Glutamatergic neuron (in vitro differentiated cells): ENCODE measurements around the gene UROD. TPM values are rescaled to one million over a fixed set of nuclear protein-coding genes. Genes with fewer than 3 reads are reported as not detected.
"Not testable (repeated sequence)": the region's sequence is repeated elsewhere in the genome, so short reads cannot be mapped to it uniquely, and the experiment has no call there.

Experiments
- DNase-seq: peaks from one replicate; pipeline ENCODE4 v3.0.0; 2022
- H3K27ac Mint-ChIP-seq: one replicate; pipeline ENCODE4 v1.8.0; 2020; ENCODE audit warnings: mild to moderate bottlenecking, mixed read lengths, inconsistent platforms; ENCODE audit not compliant: unreplicated experiment
- H3K27me3 Mint-ChIP-seq: one replicate; pipeline ENCODE4 v1.8.0; 2020; ENCODE audit warnings: mild to moderate bottlenecking, moderate library complexity, mixed read lengths, inconsistent platforms; ENCODE audit not compliant: unreplicated experiment
- H3K36me3 Mint-ChIP-seq: one replicate; pipeline ENCODE4 v1.8.0; 2020; ENCODE audit warnings: mild to moderate bottlenecking, mixed read lengths, inconsistent platforms; ENCODE audit not compliant: unreplicated experiment
- H3K4me1 Mint-ChIP-seq: one replicate; pipeline ENCODE4 v1.8.0; 2020; ENCODE audit warnings: mild to moderate bottlenecking, low read depth, mixed read lengths, inconsistent platforms; ENCODE audit not compliant: unreplicated experiment
- H3K4me3 Mint-ChIP-seq: one replicate; pipeline ENCODE4 v1.8.0; 2020; ENCODE audit warnings: mild to moderate bottlenecking, mixed read lengths, inconsistent platforms; ENCODE audit not compliant: unreplicated experiment
- H3K9me3 Mint-ChIP-seq: one replicate; pipeline ENCODE4 v1.8.0; 2020; ENCODE audit warnings: mild to moderate bottlenecking, moderate library complexity, mixed read lengths, inconsistent platforms; ENCODE audit not compliant: unreplicated experiment
- CTCF ChIP-seq: fragments of 200-600 bp; sonication (generic); IDR thresholded peaks from one replicate; pipeline ENCODE4 v1.5.0; 2021; ENCODE audit not compliant: partially characterized antibody, unreplicated experiment
- total RNA-seq: library from RNA; stranded (reverse); fragmentation: NEBNext Ultra II Directional; extraction: Animal tissue kit (Norgen Biotek cat#: 25700); gene quantifications from one replicate; pipeline ENCODE4 v1.2.1, GENCODE V29; 2021; ENCODE audit not compliant: unreplicated experiment

UROD gene
- total RNA-seq, 1 donor from 2014 or later: 90.4 TPM

- no peak overlapping the region for H3K4me3 Mint-ChIP-seq
- TF ChIP-seq CTCF: no peak
- no peaks in the 10 kb centered on the region for H3K9me3 Mint-ChIP-seq
- DNase-seq: no peak
- H3K27me3 Mint-ChIP-seq: peaks cover 1% of the 10 kb centered on the region
- H3K27ac Mint-ChIP-seq: no peak overlapping the region
- no peaks in the 10 kb centered on the region for H3K4me1 Mint-ChIP-seq
- no peaks in the 10 kb centered on the region for H3K36me3 Mint-ChIP-seq
These were observed 39.1 kb downstream of the UROD start for GRCh38 chr1:45051005-45051772.

GRCh38 chr1:45057542-45057941 is 45.5 kb downstream of the UROD start:
- no peak overlapping the region for H3K4me3 Mint-ChIP-seq
- no peak for TF ChIP-seq CTCF
- no peak overlapping the region for H3K27ac Mint-ChIP-seq
- no peaks in the 10 kb centered on the region for H3K9me3 Mint-ChIP-seq
- no peaks in the 10 kb centered on the region for H3K36me3 Mint-ChIP-seq
- no peak for DNase-seq
- H3K27me3 Mint-ChIP-seq: peaks cover 3% of the 10 kb centered on the region
- H3K4me1 Mint-ChIP-seq: no peaks in the 10 kb centered on the region

- DNase-seq: no peak
- H3K9me3 Mint-ChIP-seq: peaks cover 2% of the 10 kb centered on the region
- no peak overlapping the region for H3K4me3 Mint-ChIP-seq
- no peak for TF ChIP-seq CTCF
- no peaks in the 10 kb centered on the region for H3K36me3 Mint-ChIP-seq
- H3K27ac Mint-ChIP-seq: no peak overlapping the region
- H3K4me1 Mint-ChIP-seq: no peaks in the 10 kb centered on the region
- H3K27me3 Mint-ChIP-seq: peaks cover 1% of the 10 kb centered on the region
These were observed 47.8 kb downstream of the UROD start for GRCh38 chr1:45059829-45060228.

- not testable (repeated sequence) for H3K4me3 Mint-ChIP-seq, DNase-seq, H3K27me3 Mint-ChIP-seq, H3K9me3 Mint-ChIP-seq, H3K4me1 Mint-ChIP-seq, H3K27ac Mint-ChIP-seq, H3K36me3 Mint-ChIP-seq
These were observed 50.4 kb downstream of the UROD start for GRCh38 chr1:45062463-45062862.

- Mint-ChIP-seq H3K27me3 (no peaks in the 10 kb centered on the region), H3K4me1 (no peaks in the 10 kb centered on the region), H3K9me3 (peaks cover 2% of the 10 kb centered on the region), H3K27ac (no peak overlapping the region), H3K36me3 (peaks cover 3% of the 10 kb centered on the region), H3K4me3 (no peak overlapping the region)
- no peak for DNase-seq
- no peak for TF ChIP-seq CTCF
These were observed 53.0 kb downstream of the UROD start for GRCh38 chr1:45065083-45065482.

Other genes with a start within 250 kb of the UROD start
- 988 TPM for gene RPS8, start 236.7 kb upstream of the UROD start, total RNA-seq
- gene BEST4, start 224.1 kb upstream of the UROD start, total RNA-seq: 0.88 TPM
- 89.3 TPM for gene PLK3, start 211.9 kb upstream of the UROD start, total RNA-seq
- not detected for gene DYNLT4, start 204.9 kb upstream of the UROD start, total RNA-seq
- gene BTBD19, start 203.7 kb upstream of the UROD start, total RNA-seq: 5.9 TPM
- 20.3 TPM for gene PTCH2, start 169.0 kb upstream of the UROD start, total RNA-seq
- 50.0 TPM for gene EIF2B3, start 25.7 kb upstream of the UROD start, total RNA-seq
- 137 TPM for gene HECTD3, start 930 bp upstream of the UROD start, total RNA-seq
- 23.6 TPM for gene ZSWIM5, start 194.4 kb downstream of the UROD start, total RNA-seq